ENCODE results near the gene TSFM. TPM values are rescaled to one million over a fixed set of nuclear protein-coding genes. Genes with fewer than 3 reads are reported as not detected.

Gene TSFM
- total RNA-seq, 2 experiments from 2014 or later, result 25.8 to 26.9 TPM

- H3K27me3 Mint-ChIP-seq, result no peaks in the 10 kb centered on the region
- TF ChIP-seq, protein P1, sequence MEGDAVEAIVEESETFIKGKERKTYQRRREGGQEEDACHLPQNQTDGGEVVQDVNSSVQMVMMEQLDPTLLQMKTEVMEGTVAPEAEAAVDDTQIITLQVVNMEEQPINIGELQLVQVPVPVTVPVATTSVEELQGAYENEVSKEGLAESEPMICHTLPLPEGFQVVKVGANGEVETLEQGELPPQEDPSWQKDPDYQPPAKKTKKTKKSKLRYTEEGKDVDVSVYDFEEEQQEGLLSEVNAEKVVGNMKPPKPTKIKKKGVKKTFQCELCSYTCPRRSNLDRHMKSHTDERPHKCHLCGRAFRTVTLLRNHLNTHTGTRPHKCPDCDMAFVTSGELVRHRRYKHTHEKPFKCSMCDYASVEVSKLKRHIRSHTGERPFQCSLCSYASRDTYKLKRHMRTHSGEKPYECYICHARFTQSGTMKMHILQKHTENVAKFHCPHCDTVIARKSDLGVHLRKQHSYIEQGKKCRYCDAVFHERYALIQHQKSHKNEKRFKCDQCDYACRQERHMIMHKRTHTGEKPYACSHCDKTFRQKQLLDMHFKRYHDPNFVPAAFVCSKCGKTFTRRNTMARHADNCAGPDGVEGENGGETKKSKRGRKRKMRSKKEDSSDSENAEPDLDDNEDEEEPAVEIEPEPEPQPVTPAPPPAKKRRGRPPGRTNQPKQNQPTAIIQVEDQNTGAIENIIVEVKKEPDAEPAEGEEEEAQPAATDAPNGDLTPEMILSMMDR (IDR thresholded peaks at IDR 0.05), result no peak
- DNase-seq (no peak), ATAC-seq (ENCODE audit: poor library complexity) (no peak)
- Histone ChIP-seq H3K27ac (ENCODE audit: low read depth in 1 of 2, low read length in 2 of 2) (no peak overlapping the region), H3K4me3 (ENCODE audit: low read length) (no peak overlapping the region), H3K27me3 (ENCODE audit: control insufficient read depth in 1 of 2, insufficient read depth in 2 of 2, low read length in 2 of 2) (no peaks in the 10 kb centered on the region), H3K9me3 (ENCODE audit: control insufficient read depth in 1 of 2, insufficient read depth in 1 of 2, low read length in 2 of 2) (no peaks in the 10 kb centered on the region), H3K36me3 (ENCODE audit: insufficient read depth, low read length) (peaks cover 49% of the 10 kb centered on the region), H3K4me1 (ENCODE audit: insufficient read depth, low read length) (no peaks in the 10 kb centered on the region)
- H3K36me3 Mint-ChIP-seq (ENCODE audit: low read depth), result peaks cover 64% of the 10 kb centered on the region
- no peaks in the 10 kb centered on the region for H3K9me3 Mint-ChIP-seq
- H3K4me3 Mint-ChIP-seq, result no peak overlapping the region
- intact Hi-C loops (cut with DNase I, micrococcal nuclease), result no loop called here
- H3K4me1 Mint-ChIP-seq (ENCODE audit: low read depth), result no peaks in the 10 kb centered on the region
- ChIA-PET CTCF (interaction anchor here (2.5 kb wide), 1 partner anchor 95 kb away, joined by 6 read pairs; no protein-coding TSS in a partner anchor), POLR2A (interaction anchor here (0.7 to 2.2 kb wide), 3 partner anchors 8 to 18 kb away, joined by 3 to 6 read pairs (median 4); partner anchors contain the start of gene AVIL)
- no peak overlapping the region for H3K27ac Mint-ChIP-seq
Measured at GRCh38 chr12:57800965-57801364, 18.4 kb downstream of the TSFM start.

DNA sequence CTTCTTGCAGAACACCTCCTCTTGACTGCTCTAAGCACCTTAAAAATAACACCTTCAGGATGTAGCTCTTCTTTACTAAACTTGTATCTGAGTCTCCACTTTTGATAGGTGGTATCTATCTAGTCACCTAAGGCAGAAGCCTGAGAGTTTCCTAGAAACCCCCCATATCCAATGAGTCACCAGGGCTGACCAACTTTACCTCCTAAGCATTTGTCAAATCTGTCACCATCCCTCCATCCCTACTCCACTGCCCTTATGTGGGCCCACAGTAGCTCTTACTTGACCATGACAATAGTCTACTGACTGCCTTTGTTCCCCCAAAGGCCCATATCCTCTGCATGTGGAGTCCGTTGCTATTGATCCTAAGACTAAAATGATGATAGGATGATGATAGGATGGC lies 20.0 kb downstream of the TSFM start:
- H3K4me3 ChIP-seq (ENCODE audit: low read length), result no peak overlapping the region
- no peaks in the 10 kb centered on the region for H3K27me3 ChIP-seq (ENCODE audit: control insufficient read depth in 1 of 2, insufficient read depth in 2 of 2, low read length in 2 of 2)
- no peaks in the 10 kb centered on the region for H3K9me3 ChIP-seq (ENCODE audit: control insufficient read depth in 1 of 2, insufficient read depth in 1 of 2, low read length in 2 of 2)
- ChIA-PET POLR2A (interaction anchor here (0.7 to 1.5 kb wide), 3 partner anchors 20 to 96 kb away, joined by 3 to 4 read pairs (median 3); partner anchors contain the start of gene TSFM), CTCF (interaction anchor here (0.5 to 2.2 kb wide), 9 partner anchors 8 to 453 kb away, joined by 3 to 11 read pairs (median 4); partner anchors contain the start of gene TSFM)
- intact Hi-C loops (cut with DNase I, micrococcal nuclease), result loop anchor here (1.0 to 2.0 kb wide), 3 partner anchors 45 to 103 kb away; no protein-coding TSS in a partner anchor
- H3K4me1 Mint-ChIP-seq (ENCODE audit: low read depth), result no peaks in the 10 kb centered on the region
- H3K36me3 ChIP-seq (ENCODE audit: insufficient read depth, low read length), result peaks cover 40% of the 10 kb centered on the region
- DNase-seq (no peak), ATAC-seq (ENCODE audit: poor library complexity) (no peak)
- peaks cover 63% of the 10 kb centered on the region for H3K36me3 Mint-ChIP-seq (ENCODE audit: low read depth)
- H3K4me1 ChIP-seq (ENCODE audit: insufficient read depth, low read length), result no peaks in the 10 kb centered on the region
- no peaks in the 10 kb centered on the region for H3K27me3 Mint-ChIP-seq
- TF ChIP-seq, protein P1 (IDR thresholded peaks at IDR 0.05), result no peak
- no peaks in the 10 kb centered on the region for H3K9me3 Mint-ChIP-seq
- H3K4me3 Mint-ChIP-seq, result no peak overlapping the region
- H3K27ac ChIP-seq (ENCODE audit: low read depth in 1 of 2, low read length in 2 of 2), result no peak overlapping the region
- H3K27ac Mint-ChIP-seq, result no peak overlapping the region

GRCh38 chr12:57803319-57803893 lies 20.8 kb downstream of the TSFM start:
- ChIA-PET POLR2A (interaction anchor here (0.7 to 1.5 kb wide), 3 partner anchors 21 to 96 kb away, joined by 3 to 4 read pairs (median 3); partner anchors contain the start of gene TSFM), CTCF (interaction anchor here (0.9 to 2.2 kb wide), 9 partner anchors 9 to 102 kb away, joined by 3 to 11 read pairs (median 4); partner anchors contain the start of gene TSFM)
- Histone ChIP-seq H3K27ac (ENCODE audit: low read depth in 1 of 2, low read length in 2 of 2) (no peak overlapping the region), H3K27me3 (ENCODE audit: control insufficient read depth in 1 of 2, insufficient read depth in 2 of 2, low read length in 2 of 2) (no peaks in the 10 kb centered on the region), H3K4me1 (ENCODE audit: insufficient read depth, low read length) (no peaks in the 10 kb centered on the region), H3K36me3 (ENCODE audit: insufficient read depth, low read length) (peaks cover 41% of the 10 kb centered on the region), H3K9me3 (ENCODE audit: control insufficient read depth in 1 of 2, insufficient read depth in 1 of 2, low read length in 2 of 2) (no peaks in the 10 kb centered on the region), H3K4me3 (ENCODE audit: low read length) (no peak overlapping the region)
- Mint-ChIP-seq H3K4me3 (no peak overlapping the region), H3K27me3 (no peaks in the 10 kb centered on the region), H3K9me3 (no peaks in the 10 kb centered on the region), H3K36me3 (ENCODE audit: low read depth) (peaks cover 61% of the 10 kb centered on the region), H3K4me1 (ENCODE audit: low read depth) (no peaks in the 10 kb centered on the region), H3K27ac (no peak overlapping the region)
- no peak for ATAC-seq (ENCODE audit: poor library complexity)
- peak in 13 of 14 experiments; percentile 10 to 58 (median 29) for DNase-seq
- TF ChIP-seq, protein P1 (IDR thresholded peaks at IDR 0.05), result peak; percentile 76
- intact Hi-C loops (cut with DNase I, micrococcal nuclease), result loop anchor here (1.0 to 2.0 kb wide), 3 partner anchors 44 to 102 kb away; no protein-coding TSS in a partner anchor

All from CD4-positive, alpha-beta T cell (primary cell).